HG03378 (cell line): ENCODE measurements around the gene TMEM25.
A peak's percentile ranks its signal among the peaks of the same experiment; 100 is the strongest.
"Not testable (repeated sequence)": the region's sequence is repeated elsewhere in the genome, so short reads cannot be mapped to it uniquely, and the experiment has no call there.

Source experiments
- ATAC-seq: cut with Tn5 transposase; IDR thresholded peaks from one replicate; pipeline ENCODE4 v1.9.1; 2021; ENCODE audit warnings: mild to moderate bottlenecking, moderate library complexity; ENCODE audit not compliant: unreplicated experiment

TMEM25 gene

GRCh38 chr11:118530683-118531596 lies at the start of gene TMEM25:
Gene TMEM25, plus strand, starts transcription at chr11:118531192. Its CDS starts 610 bp downstream, at chr11:118531802.
- no peak for ATAC-seq

GRCh38 chr11:118481238-118481637 lies 49.8 kb upstream of the TMEM25 start:
- not testable (repeated sequence) for ATAC-seq

GRCh38 chr11:118484405-118484804 lies 46.6 kb upstream of the TMEM25 start:
- no peak for ATAC-seq

- no peak for ATAC-seq
Measured at GRCh38 chr11:118485273-118485672, 45.7 kb upstream of the TMEM25 start.

- no peak for ATAC-seq
Measured at GRCh38 chr11:118488480-118489109, 42.4 kb upstream of the TMEM25 start.

GRCh38 chr11:118491041-118491440 lies 40.0 kb upstream of the TMEM25 start:
- no peak for ATAC-seq

- no peak for ATAC-seq
Measured at GRCh38 chr11:118497831-118498230, 33.2 kb upstream of the TMEM25 start.

GRCh38 chr11:118503216-118503615 lies 27.8 kb upstream of the TMEM25 start:
- no peak for ATAC-seq

GRCh38 chr11:118511601-118512000 lies 19.4 kb upstream of the TMEM25 start:
- no peak for ATAC-seq

GRCh38 chr11:118514103-118514502 lies 16.9 kb upstream of the TMEM25 start:
- ATAC-seq, result no peak

- ATAC-seq, result no peak
Measured at GRCh38 chr11:118519549-118519948, 11.4 kb upstream of the TMEM25 start.

- ATAC-seq, result peak; percentile 54
Measured at GRCh38 chr11:118521892-118522311, 9.1 kb upstream of the TMEM25 start.

- no peak for ATAC-seq
Measured at GRCh38 chr11:118522571-118523072, 8.4 kb upstream of the TMEM25 start.

- no peak for ATAC-seq
Measured at GRCh38 chr11:118524356-118524755, 6.6 kb upstream of the TMEM25 start.

GRCh38 chr11:118524757-118525470 lies 6.1 kb upstream of the TMEM25 start:
- ATAC-seq, result no peak

GRCh38 chr11:118526688-118527087 lies 4.3 kb upstream of the TMEM25 start:
- ATAC-seq, result no peak

- no peak for ATAC-seq
Measured at GRCh38 chr11:118527109-118527508, 3.9 kb upstream of the TMEM25 start, which contains the start of gene TTC36. Gene TTC36, plus strand, starts transcription at chr11:118527474. Its CDS starts 21 bp downstream, at chr11:118527495.

GRCh38 chr11:118528511-118528910 lies 2.5 kb upstream of the TMEM25 start:
- no peak for ATAC-seq

- no peak for ATAC-seq
Measured at GRCh38 chr11:118529584-118530175, 1.3 kb upstream of the TMEM25 start.

GRCh38 chr11:118530180-118530682 lies 761 bp upstream of the TMEM25 start:
- ATAC-seq, result no peak
